Measurements from ENCODE around the gene BDNF.
A peak's percentile ranks its signal among the peaks of the same experiment; 100 is the strongest.

The BDNF gene

GRCh38 chr11:27705873-27706820, 5.9 kb upstream of the BDNF start:
- peak; percentile 58 for DNase-seq

GRCh38 chr11:27703481-27703880, 3.2 kb upstream of the BDNF start:
- DNase-seq = no peak

GRCh38 chr11:27702811-27703210, 2.6 kb upstream of the BDNF start:
- no peak for DNase-seq

GRCh38 chr11:27701355-27702105, 1.3 kb upstream of the BDNF start:
- peak; percentile 62 for DNase-seq

- peak; percentile 43 for DNase-seq
These were observed 317 bp downstream of the BDNF start for GRCh38 chr11:27699926-27700350.

GRCh38 chr11:27699242-27699925, 871 bp downstream of the BDNF start:
- peak; percentile 56 for DNase-seq

- peak; percentile 82 for DNase-seq
These were observed 1.4 kb downstream of the BDNF start for GRCh38 chr11:27698872-27699241.

- no peak for DNase-seq
These were observed 2.5 kb downstream of the BDNF start for GRCh38 chr11:27697679-27698275.

- DNase-seq = no peak
These were observed 3.3 kb downstream of the BDNF start for GRCh38 chr11:27696961-27697360.

- DNase-seq = no peak
These were observed 4.1 kb downstream of the BDNF start for GRCh38 chr11:27696115-27696514.

- DNase-seq = peak; percentile 57
These were observed 5.3 kb downstream of the BDNF start for GRCh38 chr11:27694992-27695391.

GRCh38 chr11:27693398-27693797, 6.9 kb downstream of the BDNF start:
- no peak for DNase-seq

- DNase-seq = no peak
These were observed 7.5 kb downstream of the BDNF start for GRCh38 chr11:27692781-27693180.

- DNase-seq = peak; percentile 39
These were observed 12.2 kb downstream of the BDNF start for GRCh38 chr11:27688076-27688475.

GRCh38 chr11:27681664-27682063, 18.6 kb downstream of the BDNF start:
- no peak for DNase-seq

GRCh38 chr11:27679136-27680015, 20.9 kb downstream of the BDNF start:
- no peak for DNase-seq

GRCh38 chr11:27678242-27678641, 22.0 kb downstream of the BDNF start:
- DNase-seq = no peak

- no peak for DNase-seq
These were observed 23.1 kb downstream of the BDNF start for GRCh38 chr11:27677108-27677507.

GRCh38 chr11:27673979-27674663, 26.1 kb downstream of the BDNF start:
- DNase-seq = no peak

- no peak for DNase-seq
These were observed 27.3 kb downstream of the BDNF start for GRCh38 chr11:27672836-27673464.
